ENCODE results near the gene MUC12. TPM values are rescaled to one million over a fixed set of nuclear protein-coding genes. Genes with fewer than 3 reads are reported as not detected.
"Not testable (repeated sequence)": the region's sequence is repeated elsewhere in the genome, so short reads cannot be mapped to it uniquely, and the experiment has no call there.

MUC12 gene
- polyA plus RNA-seq, 1 donor = 3.3 TPM

DNA sequence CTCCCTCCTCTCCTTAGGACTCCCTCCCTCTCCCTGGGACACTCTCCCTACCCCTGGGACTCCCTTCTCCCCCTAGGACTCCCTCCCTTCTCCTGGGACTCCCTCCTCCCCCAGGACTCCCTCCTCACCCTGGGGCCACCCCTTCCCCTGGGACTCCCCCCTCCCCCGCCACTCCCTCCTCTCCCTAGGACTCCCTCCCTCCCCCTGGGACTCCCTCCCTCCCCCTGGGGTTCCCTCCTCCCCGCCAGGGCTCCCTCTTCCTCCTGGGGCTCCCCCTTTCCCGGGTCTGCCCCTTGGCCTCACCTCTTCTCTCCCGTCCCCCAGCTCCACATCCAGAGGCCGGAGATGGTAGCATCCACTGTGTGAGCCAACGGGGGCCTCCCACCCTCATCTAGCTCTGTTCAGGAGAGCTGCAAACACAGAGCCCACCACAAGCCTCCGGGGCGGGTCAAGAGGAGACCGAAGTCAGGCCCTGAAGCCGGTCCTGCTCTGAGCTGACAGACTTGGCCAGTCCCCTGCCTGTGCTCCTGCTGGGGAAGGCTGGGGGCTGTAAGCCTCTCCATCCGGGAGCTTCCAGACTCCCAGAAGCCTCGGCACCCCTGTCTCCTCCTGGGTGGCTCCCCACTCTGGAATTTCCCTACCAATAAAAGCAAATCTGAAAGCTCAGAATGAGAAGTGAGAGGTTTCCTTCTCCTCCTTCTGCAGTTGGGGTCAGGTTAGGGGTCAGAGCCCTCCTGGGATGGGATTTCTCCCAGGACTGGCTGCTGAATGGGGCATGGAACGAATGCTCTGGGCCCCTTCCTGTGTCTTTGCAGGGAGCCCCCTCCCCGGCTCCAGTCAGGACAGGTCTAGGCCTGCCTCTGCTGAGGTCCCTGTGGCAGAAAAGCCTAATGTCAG lies 49.2 kb downstream of the MUC12 start:
- Histone ChIP-seq H3K27ac (ENCODE audit: low read length) (peak overlapping the region; percentile 96), H3K4me1 (ENCODE audit: control insufficient read depth, insufficient read depth, low read length) (peaks cover 46% of the 10 kb centered on the region), H3K4me3 (ENCODE audit: low read length) (no peak overlapping the region), H3K9me3 (ENCODE audit: control insufficient read depth, low read depth, low read length) (no peaks in the 10 kb centered on the region), H3K36me3 (ENCODE audit: control insufficient read depth, insufficient read depth, low read length) (peaks cover 2% of the 10 kb centered on the region), H3K27me3 (ENCODE audit: control insufficient read depth, insufficient read depth, low read length) (no peaks in the 10 kb centered on the region)
- DNase-seq = peak; percentile 51 to 77
- WGBS (ENCODE audit: insufficient coverage, low lambda C conversion rate) = no CpG with 5 or more reads among the region's 14 CpGs

DNA sequence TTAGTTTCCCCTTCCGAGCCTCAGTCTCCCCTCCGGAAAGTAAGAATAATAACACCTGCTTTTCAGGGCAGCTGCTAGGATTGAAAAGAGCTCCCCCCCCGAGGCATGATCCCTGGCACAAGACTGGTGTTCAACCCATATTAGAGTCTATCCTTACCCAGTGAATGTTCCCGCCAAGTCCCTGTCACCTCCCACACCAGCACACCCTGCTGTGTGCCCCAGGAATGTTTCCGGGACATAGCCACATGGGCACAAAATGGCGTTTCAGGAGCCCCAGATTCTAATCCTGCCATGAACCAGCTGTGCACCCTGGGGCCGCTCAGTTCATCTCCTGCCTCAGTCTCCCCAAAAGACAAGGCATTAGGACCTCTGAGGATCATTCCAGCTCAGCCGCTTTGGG lies 51.1 kb downstream of the MUC12 start:
- no peaks in the 10 kb centered on the region for H3K27me3 ChIP-seq (ENCODE audit: control insufficient read depth, insufficient read depth, low read length)
- no peak for DNase-seq
- peaks cover 46% of the 10 kb centered on the region for H3K4me1 ChIP-seq (ENCODE audit: control insufficient read depth, insufficient read depth, low read length)

DNA sequence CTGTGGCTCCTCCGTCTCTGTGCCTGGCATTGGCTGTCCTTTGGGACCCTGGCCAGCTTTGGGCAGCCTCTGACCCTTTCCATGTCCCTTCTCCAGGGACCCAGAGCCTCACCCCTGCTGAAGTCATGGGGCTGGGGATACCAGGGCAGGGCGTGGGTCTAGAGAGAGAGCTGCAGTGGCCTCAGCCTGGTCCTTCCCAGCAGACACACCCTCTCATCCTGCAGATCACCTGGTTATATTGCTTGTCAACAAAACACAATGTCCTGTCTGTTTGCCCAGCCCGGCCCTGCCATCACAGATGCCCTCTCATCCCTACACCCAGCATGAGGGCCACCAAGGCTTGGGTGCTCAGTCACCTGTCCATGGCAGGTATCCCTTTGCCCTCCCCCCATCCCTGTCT lies 52.3 kb downstream of the MUC12 start:
- DNase-seq = peak; percentile 81 to 90
- Histone ChIP-seq H3K4me3 (ENCODE audit: low read length) (peak overlapping the region; percentile 75), H3K27ac (ENCODE audit: low read length) (peak overlapping the region; percentile 96), H3K9me3 (ENCODE audit: control insufficient read depth, low read depth, low read length) (no peaks in the 10 kb centered on the region), H3K36me3 (ENCODE audit: control insufficient read depth, insufficient read depth, low read length) (peaks cover 13% of the 10 kb centered on the region), H3K27me3 (ENCODE audit: control insufficient read depth, insufficient read depth, low read length) (no peaks in the 10 kb centered on the region), H3K4me1 (ENCODE audit: control insufficient read depth, insufficient read depth, low read length) (peaks cover 40% of the 10 kb centered on the region)
- WGBS (ENCODE audit: insufficient coverage, low lambda C conversion rate) = no CpG with 5 or more reads among the region's 3 CpGs

More for the DNA sequence above, 51.1 kb downstream of the MUC12 start:
- peaks cover 9% of the 10 kb centered on the region for H3K36me3 ChIP-seq (ENCODE audit: control insufficient read depth, insufficient read depth, low read length)
- no CpG with 5 or more reads among the region's 8 CpGs for WGBS (ENCODE audit: insufficient coverage, low lambda C conversion rate)
- peak overlapping the region; percentile 96 for H3K27ac ChIP-seq (ENCODE audit: low read length)
- H3K9me3 ChIP-seq (ENCODE audit: control insufficient read depth, low read depth, low read length) = no peaks in the 10 kb centered on the region
- H3K4me3 ChIP-seq (ENCODE audit: low read length) = peak overlapping the region; percentile 75

DNA sequence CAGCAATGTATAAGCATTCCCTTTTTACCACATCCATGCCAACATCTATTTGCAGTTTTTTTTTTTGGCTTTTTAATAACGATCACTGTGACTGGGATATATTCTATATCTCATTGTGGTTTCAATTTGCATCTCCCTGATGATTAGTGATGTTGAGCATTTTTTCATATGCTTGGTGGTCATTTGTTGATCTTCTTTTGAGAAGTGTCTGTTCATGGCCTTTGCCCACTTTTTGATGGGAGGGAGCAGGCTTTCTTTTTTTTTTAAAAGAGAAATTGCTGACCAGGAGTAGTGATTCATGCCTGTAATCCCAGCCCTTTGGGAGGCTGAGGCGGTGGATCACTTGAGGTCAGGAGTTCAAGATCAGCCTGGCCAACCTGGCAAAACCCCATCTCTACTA lies 54.5 kb downstream of the MUC12 start:
- H3K27me3 ChIP-seq (ENCODE audit: control insufficient read depth, insufficient read depth, low read length) = no peaks in the 10 kb centered on the region
- no peaks in the 10 kb centered on the region for H3K9me3 ChIP-seq (ENCODE audit: control insufficient read depth, low read depth, low read length)
- no peak overlapping the region for H3K27ac ChIP-seq (ENCODE audit: low read length)
- DNase-seq = no peak
- H3K36me3 ChIP-seq (ENCODE audit: control insufficient read depth, insufficient read depth, low read length) = peaks cover 16% of the 10 kb centered on the region
- no peak overlapping the region for H3K4me3 ChIP-seq (ENCODE audit: low read length)
- H3K4me1 ChIP-seq (ENCODE audit: control insufficient read depth, insufficient read depth, low read length) = peaks cover 26% of the 10 kb centered on the region
- no CpG with 5 or more reads among the region's 2 CpGs for WGBS (ENCODE audit: insufficient coverage, low lambda C conversion rate)

DNA sequence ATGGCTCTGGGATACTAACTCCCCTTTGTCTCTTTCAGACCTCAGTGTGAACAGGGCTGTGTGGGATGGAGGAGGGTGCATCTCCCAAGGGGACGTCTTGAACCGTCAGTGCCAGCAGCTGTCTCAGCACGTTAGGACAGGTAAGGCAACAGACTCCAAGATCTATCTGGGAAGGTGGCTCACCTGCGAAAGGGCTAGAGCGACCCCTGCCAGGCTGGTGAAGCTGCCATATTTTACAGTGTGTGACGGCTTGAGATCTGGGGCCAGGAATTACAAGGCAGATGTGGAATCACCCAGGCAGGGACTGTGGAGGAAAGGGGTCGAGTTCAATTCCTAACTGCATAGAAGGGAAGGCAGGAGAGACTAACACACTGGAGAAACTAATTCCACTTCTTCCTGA lies 61.7 kb downstream of the MUC12 start:
- no peak overlapping the region for H3K27ac ChIP-seq (ENCODE audit: low read length)
- no peak for DNase-seq
- H3K9me3 ChIP-seq (ENCODE audit: control insufficient read depth, low read depth, low read length) = peaks cover 15% of the 10 kb centered on the region
- peaks cover 58% of the 10 kb centered on the region for H3K36me3 ChIP-seq (ENCODE audit: control insufficient read depth, insufficient read depth, low read length)
- WGBS (ENCODE audit: insufficient coverage, low lambda C conversion rate) = no CpG with 5 or more reads among the region's 7 CpGs
- peaks cover under 1% of the 10 kb centered on the region for H3K4me1 ChIP-seq (ENCODE audit: control insufficient read depth, insufficient read depth, low read length)
- no peak overlapping the region for H3K4me3 ChIP-seq (ENCODE audit: low read length)
- H3K27me3 ChIP-seq (ENCODE audit: control insufficient read depth, insufficient read depth, low read length) = no peaks in the 10 kb centered on the region

DNA sequence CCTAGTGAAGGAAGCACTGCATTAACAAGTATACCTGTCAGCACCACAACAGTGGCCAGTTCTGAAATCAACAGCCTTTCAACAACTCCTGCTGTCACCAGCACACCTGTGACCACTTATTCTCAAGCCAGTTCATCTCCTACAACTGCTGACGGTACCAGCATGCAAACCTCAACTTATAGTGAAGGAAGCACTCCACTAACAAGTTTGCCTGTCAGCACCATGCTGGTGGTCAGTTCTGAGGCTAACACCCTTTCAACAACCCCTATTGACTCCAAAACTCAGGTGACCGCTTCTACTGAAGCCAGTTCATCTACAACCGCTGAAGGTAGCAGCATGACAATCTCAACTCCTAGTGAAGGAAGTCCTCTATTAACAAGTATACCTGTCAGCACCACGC lies 66.6 kb downstream of the MUC12 start:
- H3K9me3 ChIP-seq (ENCODE audit: control insufficient read depth, low read depth, low read length) = peaks cover 18% of the 10 kb centered on the region
- WGBS (ENCODE audit: insufficient coverage, low lambda C conversion rate) = no CpG with 5 or more reads among the region's 4 CpGs

DNA sequence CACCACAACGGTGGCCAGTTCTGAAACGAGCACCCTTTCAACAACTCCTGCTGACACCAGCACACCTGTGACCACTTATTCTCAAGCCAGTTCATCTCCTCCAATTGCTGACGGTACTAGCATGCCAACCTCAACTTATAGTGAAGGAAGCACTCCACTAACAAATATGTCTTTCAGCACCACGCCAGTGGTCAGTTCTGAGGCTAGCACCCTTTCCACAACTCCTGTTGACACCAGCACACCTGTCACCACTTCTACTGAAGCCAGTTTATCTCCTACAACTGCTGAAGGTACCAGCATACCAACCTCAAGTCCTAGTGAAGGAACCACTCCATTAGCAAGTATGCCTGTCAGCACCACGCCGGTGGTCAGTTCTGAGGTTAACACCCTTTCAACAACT lies 71.9 kb downstream of the MUC12 start:
- not testable (repeated sequence) for DNase-seq; H3K4me1 ChIP-seq (ENCODE audit: control insufficient read depth, insufficient read depth, low read length); H3K27me3 ChIP-seq (ENCODE audit: control insufficient read depth, insufficient read depth, low read length); H3K4me3 ChIP-seq (ENCODE audit: low read length); H3K27ac ChIP-seq (ENCODE audit: low read length)
- no CpG with 5 or more reads among the region's 6 CpGs for WGBS (ENCODE audit: insufficient coverage, low lambda C conversion rate)
- peaks cover 80% of the 10 kb centered on the region for H3K36me3 ChIP-seq (ENCODE audit: control insufficient read depth, insufficient read depth, low read length)
- peaks cover 14% of the 10 kb centered on the region for H3K9me3 ChIP-seq (ENCODE audit: control insufficient read depth, low read depth, low read length)

More for the DNA sequence above, 66.6 kb downstream of the MUC12 start:
- Histone ChIP-seq H3K27me3 (ENCODE audit: control insufficient read depth, insufficient read depth, low read length) (no peaks in the 10 kb centered on the region), H3K4me1 (ENCODE audit: control insufficient read depth, insufficient read depth, low read length) (no peaks in the 10 kb centered on the region), H3K4me3 (ENCODE audit: low read length) (no peak overlapping the region), H3K36me3 (ENCODE audit: control insufficient read depth, insufficient read depth, low read length) (peaks cover 98% of the 10 kb centered on the region), H3K27ac (ENCODE audit: low read length) (no peak overlapping the region)
- DNase-seq = no peak

DNA sequence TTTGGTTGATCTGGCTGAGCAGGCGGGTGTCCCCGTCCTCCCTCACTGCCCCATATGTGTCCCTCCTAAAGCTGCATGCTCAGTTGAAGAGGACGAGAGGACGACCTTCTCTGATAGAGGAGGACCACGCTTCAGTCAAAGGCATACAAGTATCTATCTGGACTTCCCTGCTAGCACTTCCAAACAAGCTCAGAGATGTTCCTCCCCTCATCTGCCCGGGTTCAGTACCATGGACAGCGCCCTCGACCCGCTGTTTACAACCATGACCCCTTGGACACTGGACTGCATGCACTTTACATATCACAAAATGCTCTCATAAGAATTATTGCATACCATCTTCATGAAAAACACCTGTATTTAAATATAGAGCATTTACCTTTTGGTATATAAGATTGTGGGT lies 89.0 kb downstream of the MUC12 start:
- Histone ChIP-seq H3K9me3 (ENCODE audit: control insufficient read depth, low read depth, low read length) (peaks cover 3% of the 10 kb centered on the region), H3K27me3 (ENCODE audit: control insufficient read depth, insufficient read depth, low read length) (no peaks in the 10 kb centered on the region), H3K36me3 (ENCODE audit: control insufficient read depth, insufficient read depth, low read length) (peaks cover 20% of the 10 kb centered on the region), H3K4me1 (ENCODE audit: control insufficient read depth, insufficient read depth, low read length) (no peaks in the 10 kb centered on the region), H3K4me3 (ENCODE audit: low read length) (no peak overlapping the region), H3K27ac (ENCODE audit: low read length) (no peak overlapping the region)
- no CpG with 5 or more reads among the region's 9 CpGs for WGBS (ENCODE audit: insufficient coverage, low lambda C conversion rate)
- DNase-seq = peak in 1 of 2 donors; percentile 36

DNA sequence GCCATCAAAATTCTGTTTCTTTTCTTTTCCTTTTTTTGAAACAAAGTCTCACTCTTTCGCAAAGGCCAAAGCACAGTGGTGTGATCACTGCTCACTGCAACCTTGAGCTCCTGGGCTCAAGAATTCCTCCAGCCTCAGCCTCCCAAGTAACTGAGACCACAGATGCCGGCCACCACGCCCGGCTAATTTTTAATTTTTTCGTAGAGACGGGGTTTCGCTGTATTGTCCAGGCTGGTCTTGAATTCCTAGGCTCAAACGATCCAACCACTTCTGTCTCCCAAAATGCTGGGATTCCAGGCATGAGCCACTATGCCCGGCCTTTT lies 90.2 kb downstream of the MUC12 start:
- peaks cover 3% of the 10 kb centered on the region for H3K9me3 ChIP-seq (ENCODE audit: control insufficient read depth, low read depth, low read length)
- no peak overlapping the region for H3K27ac ChIP-seq (ENCODE audit: low read length)
- no peak overlapping the region for H3K4me3 ChIP-seq (ENCODE audit: low read length)
- peaks cover 15% of the 10 kb centered on the region for H3K36me3 ChIP-seq (ENCODE audit: control insufficient read depth, insufficient read depth, low read length)
- 20% methylated on average over 4 of the region's 9 CpGs for WGBS (ENCODE audit: insufficient coverage, low lambda C conversion rate)
- no peaks in the 10 kb centered on the region for H3K4me1 ChIP-seq (ENCODE audit: control insufficient read depth, insufficient read depth, low read length)
- H3K27me3 ChIP-seq (ENCODE audit: control insufficient read depth, insufficient read depth, low read length) = peaks cover 6% of the 10 kb centered on the region
- DNase-seq = no peak

DNA sequence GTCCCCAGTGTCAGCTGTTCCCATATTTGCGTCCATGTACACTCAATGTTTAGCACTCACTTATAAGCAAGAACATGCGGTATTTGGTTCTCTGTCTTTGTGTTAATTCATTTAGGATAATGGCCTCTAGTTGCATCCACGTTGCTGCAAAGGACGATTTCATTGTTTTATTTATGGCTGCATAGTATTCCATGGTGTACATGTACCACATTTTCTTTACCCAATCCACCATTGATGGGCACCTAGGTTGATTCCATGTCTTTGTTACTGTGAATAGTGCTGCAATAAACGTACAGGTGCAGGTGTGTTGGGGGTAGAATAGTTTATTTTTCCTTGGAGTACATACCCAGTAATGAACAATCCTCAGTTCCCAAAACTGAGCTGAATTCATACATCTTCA lies 91.6 kb downstream of the MUC12 start:
- H3K4me3 ChIP-seq (ENCODE audit: low read length) = no peak overlapping the region
- no peaks in the 10 kb centered on the region for H3K4me1 ChIP-seq (ENCODE audit: control insufficient read depth, insufficient read depth, low read length)
- peaks cover 12% of the 10 kb centered on the region for H3K36me3 ChIP-seq (ENCODE audit: control insufficient read depth, insufficient read depth, low read length)
- no peak overlapping the region for H3K27ac ChIP-seq (ENCODE audit: low read length)
- peaks cover 6% of the 10 kb centered on the region for H3K27me3 ChIP-seq (ENCODE audit: control insufficient read depth, insufficient read depth, low read length)
- H3K9me3 ChIP-seq (ENCODE audit: control insufficient read depth, low read depth, low read length) = peaks cover 3% of the 10 kb centered on the region
- DNase-seq = no peak
- WGBS (ENCODE audit: insufficient coverage, low lambda C conversion rate) = no CpG with 5 or more reads among the region's 5 CpGs

DNA sequence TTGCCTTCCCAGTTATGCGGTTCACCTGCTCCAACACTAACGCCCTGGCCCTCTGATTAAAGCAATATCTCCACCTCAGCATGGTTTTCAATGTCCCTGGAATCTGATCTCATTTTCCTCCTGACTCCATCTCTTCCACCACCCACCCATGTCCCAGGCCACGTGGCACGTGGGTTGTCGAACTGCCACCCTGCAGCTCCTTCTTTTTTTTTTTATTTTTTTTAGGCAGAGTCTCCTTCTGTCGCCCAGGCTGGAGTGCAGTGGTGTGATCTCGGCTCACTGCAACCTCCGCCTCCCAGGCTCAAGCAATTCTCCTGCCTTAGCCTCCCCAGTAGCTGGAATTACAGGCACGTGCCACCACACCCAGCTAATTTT lies 94.8 kb downstream of the MUC12 start:
- peaks cover 21% of the 10 kb centered on the region for H3K27me3 ChIP-seq (ENCODE audit: control insufficient read depth, insufficient read depth, low read length)
- DNase-seq; H3K4me3 ChIP-seq (ENCODE audit: low read length); H3K9me3 ChIP-seq (ENCODE audit: control insufficient read depth, low read depth, low read length); H3K4me1 ChIP-seq (ENCODE audit: control insufficient read depth, insufficient read depth, low read length); H3K27ac ChIP-seq (ENCODE audit: low read length); H3K36me3 ChIP-seq (ENCODE audit: control insufficient read depth, insufficient read depth, low read length): not testable (repeated sequence)
- 100% methylated on average over 2 of the region's 9 CpGs for WGBS (ENCODE audit: insufficient coverage, low lambda C conversion rate)

All from large intestine (tissue), 3 donors.